Inflammatory macrophage treated with lipopolysaccharide for 1 hour (primary cell): ENCODE measurements around the gene GRIK4.
"Not testable (repeated sequence)": the region's sequence is repeated elsewhere in the genome, so short reads cannot be mapped to it uniquely, and the experiment has no call there.

ENCODE experiments used
- DNase-seq, 2 donors: peaks; one replicate each; pipeline ENCODE4 v3.0.0-alpha.2; 2020 to 2022

The GRIK4 gene

DNA sequence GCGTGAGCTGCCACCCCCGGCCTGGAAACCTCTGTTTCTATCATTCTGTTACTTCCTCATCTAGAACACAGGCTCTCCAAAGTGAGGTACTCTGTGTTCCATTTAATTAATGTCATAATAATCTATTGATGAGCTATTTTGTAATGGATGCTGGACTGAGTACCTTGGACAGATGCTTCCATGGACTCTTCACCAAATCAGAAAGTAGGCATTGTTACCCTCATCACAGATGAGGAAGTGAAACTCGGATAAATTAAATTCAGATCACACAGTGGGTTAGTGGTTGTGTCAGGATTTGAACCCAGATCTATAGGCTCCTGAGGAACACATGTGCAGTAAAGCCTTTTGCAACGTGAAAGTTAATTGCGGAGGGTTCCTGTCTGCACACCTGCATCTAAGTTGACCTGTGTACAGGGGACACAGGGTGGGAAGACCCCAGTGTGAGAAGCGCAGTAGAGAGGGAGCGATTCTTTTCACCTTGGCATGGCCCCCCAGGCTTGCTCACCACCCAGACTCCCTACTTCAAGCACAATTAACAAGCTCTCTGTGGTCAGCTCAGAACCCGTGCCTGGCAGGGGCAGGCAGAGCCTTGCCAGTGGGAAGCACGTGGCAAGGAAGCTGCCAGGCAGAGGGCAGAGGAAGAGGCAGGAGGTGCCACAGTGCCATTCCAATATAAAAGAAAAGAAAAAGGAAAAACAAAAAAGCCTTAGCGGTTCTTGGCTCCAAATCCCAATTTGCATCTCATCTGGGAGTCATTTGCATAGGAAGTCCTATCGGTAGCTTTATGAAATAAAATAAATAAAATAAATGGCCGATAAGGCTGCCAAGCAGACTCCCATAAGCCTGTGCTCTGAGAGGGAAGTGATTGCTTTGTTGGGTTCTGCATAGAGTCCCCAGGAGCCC lies 239.3 kb downstream of the GRIK4 start:
- peak in 1 of 2 donors; percentile 0 for DNase-seq

DNA sequence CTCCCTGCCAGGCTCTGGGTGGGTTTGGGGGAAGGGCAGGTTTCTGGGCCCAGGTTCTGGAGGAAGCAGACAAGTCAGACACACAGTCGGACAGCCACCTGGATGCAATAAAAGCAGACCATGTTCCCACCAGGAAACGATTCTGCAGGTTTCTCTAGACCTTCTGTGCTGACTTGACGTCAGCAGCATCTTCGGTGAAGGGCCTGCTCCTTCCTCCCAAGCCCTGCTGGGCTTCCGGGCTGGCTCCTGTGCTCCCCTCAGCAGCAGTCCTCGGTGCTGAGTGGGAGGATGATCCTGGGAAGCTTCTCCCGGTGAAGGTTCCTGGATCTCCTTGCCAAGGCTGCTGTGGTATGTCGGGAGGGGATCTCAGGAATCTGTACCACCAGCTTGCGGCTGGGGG lies 240.0 kb downstream of the GRIK4 start:
- DNase-seq: no peak

DNA sequence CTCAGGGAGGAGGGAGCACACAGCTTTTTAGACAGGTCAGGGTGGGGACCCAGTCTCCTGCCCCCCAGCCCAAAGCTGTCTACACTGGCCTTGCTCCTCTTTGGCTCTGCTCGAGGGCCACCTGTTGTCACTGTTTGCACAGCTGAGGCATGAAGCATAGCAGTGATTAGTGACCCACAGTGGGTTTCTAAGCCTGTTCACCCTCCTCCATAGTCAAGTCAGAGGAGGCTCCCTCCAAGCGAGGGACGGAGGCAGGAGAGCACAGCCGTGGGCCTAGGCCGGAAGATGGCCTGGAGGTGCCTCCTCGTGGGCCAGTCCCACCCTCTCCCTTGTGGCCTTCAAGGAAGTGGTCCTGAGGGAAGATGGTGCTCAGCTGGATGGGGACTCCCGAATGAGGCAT lies 241.1 kb downstream of the GRIK4 start:
- DNase-seq: no peak

- no peak for DNase-seq
Observed at GRCh38 chr11:120756931-120757330, 245.4 kb downstream of the GRIK4 start.

DNA sequence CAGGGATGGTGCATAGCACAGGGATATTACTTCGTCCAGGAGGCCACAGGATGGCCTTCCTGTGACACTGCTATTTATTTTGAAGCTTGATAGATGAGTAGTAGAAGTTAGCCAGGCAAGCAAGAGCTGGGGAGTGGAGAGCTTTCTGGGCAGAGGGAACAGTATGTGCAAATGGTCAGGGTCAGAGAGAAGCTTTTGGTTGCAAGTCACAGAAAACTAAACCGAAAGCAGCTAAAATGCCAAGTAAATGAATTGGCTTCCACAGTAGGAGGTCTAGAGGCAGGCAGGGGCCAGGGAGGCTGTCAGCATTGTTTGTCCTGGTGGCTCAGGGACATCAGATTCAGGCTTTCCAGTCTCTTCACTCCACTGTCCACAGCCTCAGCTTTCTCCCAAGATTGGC lies 247.5 kb downstream of the GRIK4 start:
- no peak for DNase-seq

DNA sequence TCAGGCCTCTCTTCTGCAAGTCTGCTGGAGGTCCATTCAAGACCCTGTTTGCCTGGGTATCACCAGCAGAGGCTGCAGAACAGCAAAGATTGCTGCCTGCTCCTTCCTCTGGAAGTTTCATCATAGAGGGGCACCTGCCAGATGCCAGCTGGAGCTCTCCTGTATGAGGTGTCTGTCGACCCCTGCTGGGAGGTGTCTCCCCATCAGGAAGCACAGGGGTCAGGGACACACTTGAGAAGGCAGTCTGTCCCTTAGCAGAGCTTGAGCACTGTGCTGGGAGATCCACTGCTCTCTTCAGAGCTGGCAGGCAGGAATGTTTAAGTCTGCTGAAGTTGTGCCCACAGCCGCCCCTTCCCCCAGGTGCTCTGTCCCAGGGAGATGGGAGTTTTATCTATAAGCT lies 254.2 kb downstream of the GRIK4 start:
- DNase-seq: not testable (repeated sequence)

GRCh38 chr11:120766318-120766717 lies 254.8 kb downstream of the GRIK4 start:
- no peak for DNase-seq

- no peak for DNase-seq
Observed at GRCh38 chr11:120768949-120769348, 257.4 kb downstream of the GRIK4 start.

DNA sequence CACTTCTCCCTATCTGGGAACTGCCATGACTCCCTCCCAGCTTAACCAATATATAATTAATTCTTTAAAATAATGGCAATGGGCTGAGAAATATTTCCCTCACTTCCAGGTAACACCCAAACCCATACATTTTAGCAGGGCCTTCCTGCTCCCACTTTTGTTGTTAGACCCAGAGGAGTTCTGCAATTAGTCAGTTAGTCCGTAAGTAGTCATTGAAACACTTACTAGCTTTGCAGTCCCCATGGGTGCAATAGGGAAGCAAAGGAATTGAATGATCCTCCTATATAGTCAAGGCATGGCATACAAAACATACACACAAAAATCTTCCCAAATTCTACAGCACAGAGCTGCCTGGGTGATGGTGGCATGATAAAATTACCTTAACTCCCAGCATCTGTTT lies 258.4 kb downstream of the GRIK4 start:
- no peak for DNase-seq

DNA sequence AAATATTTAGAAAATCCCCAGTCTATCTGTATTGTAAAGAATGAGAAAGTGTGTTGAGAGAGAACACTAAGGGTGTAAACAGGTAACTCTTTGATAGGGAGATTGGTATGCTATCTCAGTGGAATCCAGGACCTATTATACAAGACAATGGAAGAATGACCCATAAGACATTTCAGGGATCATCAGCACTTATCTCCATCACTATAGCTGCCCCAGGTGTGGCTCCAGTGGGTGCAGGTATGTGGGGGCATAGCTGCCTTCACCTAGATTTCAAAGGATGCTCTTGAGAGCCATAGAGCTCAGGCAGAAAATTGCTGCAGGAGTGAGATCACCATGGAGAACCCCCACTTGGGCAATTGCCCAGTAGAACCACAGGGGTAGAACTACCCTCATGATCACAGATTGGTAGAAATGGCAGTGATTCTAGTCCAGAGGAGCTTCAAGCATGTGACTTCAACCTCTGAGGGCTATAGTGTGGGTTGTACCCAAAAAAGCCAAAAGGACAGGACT lies 260.1 kb downstream of the GRIK4 start:
- no peak for DNase-seq

DNA sequence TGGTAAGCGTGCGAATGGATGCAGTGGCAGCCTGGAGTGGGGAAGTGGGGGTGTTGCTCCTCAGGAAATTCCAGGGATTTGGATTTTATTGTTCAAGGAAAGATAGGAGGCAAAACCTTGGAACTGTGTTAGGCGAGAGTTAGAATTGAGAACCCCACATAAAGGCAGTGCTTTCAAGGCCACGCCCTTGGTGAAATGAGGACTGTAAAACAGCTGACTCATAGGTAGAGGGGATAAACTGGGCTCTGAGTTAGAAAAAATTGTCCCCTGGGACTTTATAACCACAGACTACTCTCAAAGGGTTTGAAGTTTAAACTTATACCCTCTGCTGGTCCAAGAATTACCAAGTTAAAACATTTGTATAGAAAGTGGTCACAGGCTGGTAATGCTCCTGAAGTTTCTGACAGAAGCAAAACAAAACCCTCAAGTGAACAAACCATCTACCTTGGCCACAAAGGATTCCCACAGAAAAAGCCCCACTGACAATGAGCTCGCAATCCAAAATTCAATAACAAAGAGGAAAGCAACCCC lies 262.0 kb downstream of the GRIK4 start:
- DNase-seq: no peak

DNA sequence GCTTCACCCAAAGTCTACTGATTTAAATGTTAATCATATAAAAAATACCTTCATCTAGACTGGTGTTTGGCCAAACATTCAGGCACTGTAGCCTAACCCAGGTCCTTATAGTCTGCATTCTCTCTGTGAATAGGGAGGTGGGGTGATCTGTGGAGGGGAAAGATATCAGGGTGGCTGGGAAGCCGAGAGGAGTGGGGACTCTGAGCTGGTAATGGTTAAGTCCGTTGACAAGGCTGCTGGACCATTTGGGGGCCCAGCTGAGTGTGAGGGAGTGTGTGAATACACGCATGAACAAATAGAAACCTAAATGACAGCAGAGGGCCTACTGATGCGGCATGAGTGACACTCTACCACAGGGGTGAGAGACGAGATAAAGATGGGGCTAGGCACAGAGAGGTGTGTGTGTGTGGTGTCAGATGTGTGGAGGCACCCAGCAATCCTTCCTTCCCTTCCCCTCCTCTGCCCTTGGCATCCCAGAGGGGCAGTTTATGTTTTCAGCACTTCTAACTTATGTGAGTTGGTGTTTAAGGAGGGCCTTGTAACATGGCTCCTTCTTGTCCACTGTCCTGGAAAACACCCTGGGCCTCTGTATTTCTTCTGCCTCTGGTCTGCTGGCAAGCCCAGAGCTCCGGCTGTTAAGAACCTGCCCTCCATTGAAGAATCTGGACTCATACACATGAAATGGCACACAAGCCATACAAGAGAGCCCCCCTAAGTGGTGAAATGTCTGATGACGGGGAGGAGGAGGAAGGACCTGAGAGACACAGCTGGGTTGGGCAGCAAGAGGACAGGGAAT lies 263.2 kb downstream of the GRIK4 start:
- no peak for DNase-seq

DNA sequence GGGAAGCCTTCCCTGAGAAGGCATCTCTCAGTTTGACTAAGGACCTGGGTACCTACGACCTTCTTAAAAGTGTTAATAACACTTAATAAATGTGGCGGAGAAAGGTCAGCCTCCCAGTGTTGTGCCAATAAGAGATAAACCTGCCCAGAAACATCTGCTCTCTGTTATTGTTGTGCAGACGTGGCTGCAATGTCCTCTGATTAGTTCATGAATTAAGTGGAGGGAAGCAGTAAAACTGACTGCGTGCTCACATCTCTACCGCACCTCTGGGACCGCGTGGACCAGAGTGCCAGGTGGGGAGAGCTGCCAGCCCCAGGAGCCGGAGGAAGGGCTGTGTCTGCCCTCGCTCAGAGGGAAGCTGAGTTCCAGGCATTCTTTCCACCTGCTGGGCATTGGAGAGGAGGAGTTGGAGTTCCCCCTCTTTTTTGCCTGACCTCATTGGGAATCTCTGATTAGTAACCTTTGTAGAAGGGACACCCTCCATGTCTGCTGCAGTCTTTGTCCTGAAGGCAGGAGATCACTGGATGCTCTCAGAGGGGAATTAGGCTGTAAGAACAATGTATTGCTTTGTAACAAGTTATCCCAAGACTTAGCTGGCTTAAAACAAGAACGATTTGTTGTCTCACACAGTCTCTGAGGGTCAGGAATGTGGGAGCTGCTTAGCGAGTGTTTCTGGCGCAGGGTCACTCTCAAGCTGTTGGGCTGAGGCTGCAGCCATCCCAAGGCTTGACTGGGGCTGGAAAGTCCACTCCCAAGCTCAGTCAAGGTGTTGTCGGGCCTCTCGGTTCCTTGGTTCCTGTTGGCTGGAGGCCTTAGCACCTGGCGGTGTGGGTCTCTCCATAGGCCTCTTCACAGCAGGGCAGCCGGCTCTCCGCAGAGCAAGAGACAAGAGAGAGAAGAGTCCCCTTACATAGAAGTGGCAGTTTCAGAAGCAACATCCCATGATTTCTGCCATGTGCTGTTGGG lies 264.7 kb downstream of the GRIK4 start:
- DNase-seq: no peak

DNA sequence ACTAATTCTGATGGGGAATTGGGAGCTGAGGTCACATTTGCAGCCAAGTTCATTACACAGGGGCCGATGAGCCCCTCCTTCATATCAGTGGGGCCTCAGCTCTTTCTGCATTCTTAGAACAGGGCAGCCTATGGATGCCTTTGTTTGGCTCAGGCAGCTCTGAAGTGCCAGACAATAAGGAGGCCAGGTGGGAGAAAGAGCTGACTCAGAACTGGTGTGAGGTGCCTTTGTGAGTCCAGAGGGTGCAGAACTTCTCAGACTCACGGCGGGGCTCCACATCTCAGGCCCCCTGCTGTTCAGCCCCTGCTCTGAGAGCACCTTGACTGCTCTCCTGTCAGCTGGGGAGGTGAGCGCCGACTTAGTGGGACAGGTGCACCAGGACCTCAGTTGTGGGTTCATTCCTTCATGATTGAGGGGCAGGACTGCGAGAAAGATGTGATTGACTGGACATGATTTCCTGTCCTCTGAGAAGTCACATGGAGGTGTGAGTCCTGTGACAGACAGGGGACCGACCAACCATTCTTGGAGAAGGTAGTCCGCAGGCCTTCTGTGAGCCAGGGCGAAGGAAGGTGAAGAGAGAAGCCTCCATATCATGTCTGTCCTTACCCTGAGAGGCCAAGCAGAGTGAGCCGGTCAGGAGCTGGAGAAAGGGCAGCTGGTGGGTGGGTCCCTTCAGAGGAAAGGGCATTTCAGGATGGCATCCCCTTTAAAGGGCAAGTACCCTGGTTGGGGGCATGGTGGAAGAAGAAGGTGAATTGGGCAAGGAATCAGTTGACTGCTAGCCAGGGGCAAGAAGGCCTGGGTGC lies 267.3 kb downstream of the GRIK4 start:
- no peak for DNase-seq

DNA sequence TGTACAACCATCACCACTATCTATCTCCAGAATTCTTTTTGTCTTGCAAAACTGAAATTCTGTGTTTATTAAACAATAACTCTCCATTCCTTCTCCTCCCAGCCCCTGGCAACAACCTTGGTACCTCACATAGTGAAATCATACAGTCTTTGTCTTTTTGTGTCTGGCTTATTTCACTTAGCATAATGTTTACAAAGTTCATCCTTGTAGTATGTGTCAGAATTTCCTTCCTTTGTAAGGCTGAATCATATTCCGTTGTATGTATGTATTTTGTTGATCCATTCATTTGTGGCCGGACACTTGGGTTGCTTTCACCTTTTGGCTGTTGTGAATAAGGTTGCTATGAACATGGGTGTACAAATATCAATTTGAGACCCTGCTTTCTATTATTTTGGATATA lies 268.7 kb downstream of the GRIK4 start:
- no peak for DNase-seq

GRCh38 chr11:120781486-120782120 lies 270.1 kb downstream of the GRIK4 start:
- no peak for DNase-seq

DNA sequence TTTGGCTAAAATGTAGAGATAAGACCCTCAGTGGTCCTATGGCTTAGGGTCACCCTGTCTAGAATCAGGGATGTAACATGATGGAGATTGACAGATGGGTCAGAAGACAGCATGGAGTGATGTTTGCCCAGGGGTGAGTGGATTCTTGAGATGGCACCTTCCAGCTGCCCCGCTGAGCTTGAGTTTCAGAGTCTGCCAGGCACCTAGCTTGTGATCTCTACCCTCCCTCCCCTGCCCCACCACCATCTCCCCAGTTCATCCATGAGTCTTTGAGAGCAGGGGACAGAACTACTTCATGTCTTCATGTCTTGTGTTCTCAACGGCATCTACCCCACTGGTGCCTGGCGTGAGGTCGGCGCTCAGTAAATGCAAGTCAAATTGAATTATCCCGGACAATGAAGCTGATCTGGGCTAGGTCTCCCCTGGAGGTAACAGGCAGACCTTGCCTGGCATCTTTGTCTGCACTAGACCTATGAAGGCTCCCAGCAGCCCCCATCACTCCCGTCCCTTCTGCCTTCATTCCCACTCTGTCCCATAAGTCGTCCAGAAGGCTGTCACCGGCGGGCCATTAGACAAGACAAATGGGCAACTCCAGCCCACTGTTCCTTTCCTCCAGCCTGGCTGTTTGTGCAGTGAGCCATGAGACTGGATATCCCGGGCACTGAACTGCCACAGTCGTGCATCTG lies 273.2 kb downstream of the GRIK4 start:
- no peak for DNase-seq

- no peak for DNase-seq
Observed at GRCh38 chr11:120785576-120785975, 274.0 kb downstream of the GRIK4 start.

DNA sequence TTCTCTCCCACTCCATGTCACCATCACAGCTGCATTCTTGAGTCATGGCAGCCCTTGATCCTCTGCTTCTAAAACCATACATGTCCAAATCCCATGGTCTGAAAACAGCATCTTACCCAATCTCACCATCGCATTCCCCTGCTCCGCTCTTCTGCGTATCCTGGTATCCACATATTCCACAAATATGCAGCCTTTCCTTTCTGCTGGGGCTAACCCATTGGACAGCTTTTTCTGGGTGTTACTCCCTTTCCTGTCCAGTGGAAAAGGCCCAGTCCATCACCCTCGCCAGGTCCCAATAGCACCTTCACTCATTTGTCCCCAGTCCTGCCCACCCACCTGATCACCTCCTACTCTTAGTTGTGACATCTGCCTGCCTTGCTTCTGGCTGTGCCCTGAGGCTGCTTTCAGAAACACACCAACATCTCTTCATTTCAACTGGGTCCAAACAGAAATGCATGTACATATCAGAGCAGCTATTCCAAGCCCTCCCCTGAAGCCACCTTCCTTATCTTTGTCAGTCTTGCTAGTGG lies 274.7 kb downstream of the GRIK4 start:
- DNase-seq: no peak

- not testable (repeated sequence) for DNase-seq
Observed at GRCh38 chr11:120787224-120787623, 275.7 kb downstream of the GRIK4 start.
